Kidney tubule cell (primary cell): Measurements from ENCODE around the gene SARDH.

Experiments
- DNase-seq: peaks from one replicate; pipeline ENCODE4 v3.0.0-alpha.2; 2018; ENCODE audit warnings: low spot score

The SARDH gene

DNA sequence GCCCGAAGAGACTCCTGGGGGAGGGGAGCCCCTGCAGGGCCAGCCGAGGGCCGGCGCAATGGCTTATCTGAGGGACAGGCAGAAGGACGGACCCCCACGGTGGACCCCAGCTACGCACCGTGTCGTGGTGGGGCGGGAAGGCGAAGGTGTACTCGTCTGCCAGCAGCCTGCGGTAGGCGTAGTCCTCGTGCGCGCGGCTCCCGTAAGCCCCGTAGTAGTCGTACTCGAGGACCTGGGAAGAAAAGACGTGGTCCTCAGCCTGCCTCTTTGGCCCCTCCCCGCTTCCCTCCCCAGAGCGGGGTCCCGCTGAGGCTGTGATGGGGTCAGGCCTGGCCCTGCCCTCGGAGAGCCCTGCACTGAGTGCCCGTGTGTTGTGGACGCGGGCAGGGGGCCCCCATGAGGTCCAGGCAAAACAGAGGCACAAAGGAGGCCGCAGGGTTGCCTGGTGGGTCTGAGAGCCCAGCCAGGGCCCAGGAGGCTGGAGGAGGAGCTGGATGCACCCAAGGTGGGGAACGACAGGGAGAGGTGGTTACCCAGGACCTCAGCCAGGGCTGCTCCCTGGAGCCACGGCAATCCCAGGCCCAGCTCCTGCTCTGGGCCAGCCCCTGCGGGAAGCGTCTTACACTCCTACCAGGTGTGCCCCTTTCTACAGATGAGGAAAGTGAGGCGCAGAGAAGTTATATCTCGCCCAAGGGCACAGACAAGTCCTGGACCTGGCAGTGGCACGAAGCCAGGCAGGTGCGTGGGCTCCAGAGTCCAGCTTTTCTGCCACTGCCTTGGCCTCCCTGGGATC lies 35.2 kb downstream of the SARDH start:
- no peak for DNase-seq

DNA sequence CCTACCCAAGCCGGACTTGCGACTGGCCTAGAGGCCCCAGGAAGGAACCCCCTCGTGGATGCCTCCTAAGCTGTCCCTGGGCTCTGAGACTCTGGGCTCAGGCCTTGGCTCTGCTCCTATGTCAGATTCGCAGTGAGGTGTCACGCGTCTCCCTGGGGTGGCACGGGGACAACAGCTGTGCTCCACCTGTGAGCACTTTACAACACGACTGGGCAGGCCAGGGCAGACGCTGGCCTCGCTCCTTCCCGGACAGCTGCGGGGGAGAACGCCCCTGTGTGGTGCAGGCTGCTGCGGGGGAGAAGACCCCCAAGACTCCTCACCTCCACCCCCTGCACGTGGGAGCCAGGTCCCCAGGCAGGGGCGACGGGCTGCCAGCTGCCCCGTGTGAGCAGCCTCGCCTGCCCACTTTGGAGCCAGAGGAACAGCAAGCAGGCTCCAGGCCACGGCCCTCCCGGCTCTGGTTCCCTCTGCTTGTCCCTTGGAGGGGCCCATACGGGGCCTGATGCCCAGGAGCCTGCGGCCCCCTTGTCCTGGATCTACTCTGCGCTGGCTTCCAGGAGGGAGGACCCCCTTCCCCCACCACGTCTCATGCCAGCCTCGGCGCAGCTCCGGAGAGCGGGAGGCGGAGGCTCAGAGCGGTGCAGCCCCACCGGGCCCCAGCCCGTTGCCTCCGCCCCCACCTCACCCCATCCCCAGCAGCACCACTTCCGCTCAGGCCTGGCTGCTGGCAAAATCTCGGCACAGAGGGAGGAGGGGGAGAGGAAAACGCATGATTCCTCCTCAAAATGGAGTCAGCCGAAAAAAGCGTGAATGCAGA lies 36.0 kb downstream of the SARDH start:
- DNase-seq, result no peak

DNA sequence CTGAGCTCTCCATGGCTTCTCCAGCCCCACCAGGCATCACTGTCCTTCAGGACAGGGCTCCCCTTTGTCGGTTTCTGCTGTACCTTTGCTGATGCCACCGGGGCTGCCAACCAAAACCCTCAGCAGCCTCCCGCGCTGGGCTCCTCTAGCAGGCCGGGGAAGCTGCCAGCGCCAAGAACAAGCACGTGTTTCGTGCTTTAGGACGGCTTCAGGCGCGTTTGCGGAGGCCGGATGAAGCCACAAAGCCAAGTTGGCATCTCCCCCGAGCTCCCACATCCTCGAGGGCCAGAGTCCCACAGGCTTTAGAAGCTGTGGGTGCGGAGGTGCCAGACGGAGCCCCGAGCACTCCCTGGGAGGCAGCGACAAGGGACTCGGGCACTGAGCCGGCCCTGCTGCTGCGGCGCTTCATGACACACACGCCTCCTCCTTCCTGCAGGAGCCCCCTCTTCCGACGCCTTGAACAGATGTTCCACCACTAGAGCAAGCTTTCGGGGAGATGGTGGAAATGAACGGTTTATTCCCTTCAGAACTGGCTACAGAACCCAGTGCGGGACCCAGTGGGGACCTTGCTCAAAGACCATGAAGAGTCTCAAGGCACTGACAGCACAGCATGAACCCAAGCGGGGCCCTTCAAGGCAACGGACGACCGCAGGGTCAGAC lies 36.7 kb downstream of the SARDH start:
- DNase-seq, result no peak

DNA sequence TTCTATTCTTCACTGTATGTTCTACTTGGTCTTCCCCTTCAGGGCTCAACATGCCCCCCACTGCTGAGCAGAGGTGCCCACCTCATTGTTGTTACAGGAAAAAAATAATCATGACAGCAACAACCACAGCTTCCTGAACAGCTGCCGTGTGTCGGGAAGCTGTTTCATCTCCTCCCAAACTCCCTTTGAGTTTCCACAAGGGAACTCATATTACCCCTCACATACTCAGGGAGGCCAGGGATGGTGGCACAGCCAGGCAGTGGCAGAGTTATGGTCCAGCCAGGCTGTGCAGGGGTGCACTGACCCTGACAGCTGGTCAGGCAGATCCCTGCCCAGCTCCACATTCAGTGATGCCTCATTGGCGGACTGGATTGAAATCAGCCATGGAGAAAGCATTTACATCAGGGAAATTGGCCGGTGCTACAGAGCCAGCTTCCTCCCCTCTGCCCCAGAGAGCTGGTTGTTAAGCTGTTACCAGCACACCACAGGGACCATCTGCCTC lies 37.3 kb downstream of the SARDH start:
- no peak for DNase-seq

DNA sequence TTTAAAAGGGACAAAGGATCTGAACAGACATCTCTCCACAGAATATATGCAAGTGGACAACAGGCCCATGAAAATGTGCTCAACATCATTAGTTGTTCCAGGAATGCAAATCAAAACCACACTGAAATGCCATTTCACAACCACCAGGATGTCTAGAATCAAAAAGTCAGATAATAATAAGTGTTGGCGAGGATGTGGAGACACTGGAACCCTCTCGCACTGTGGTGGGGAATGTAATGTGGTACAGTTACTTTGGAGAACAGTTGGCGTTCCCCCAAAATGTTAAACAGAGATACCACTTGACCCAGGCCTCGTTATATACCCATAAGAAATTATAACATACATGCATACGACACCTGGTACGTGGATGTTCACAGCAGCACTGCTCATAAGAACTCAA lies 38.6 kb downstream of the SARDH start:
- DNase-seq, result no peak

DNA sequence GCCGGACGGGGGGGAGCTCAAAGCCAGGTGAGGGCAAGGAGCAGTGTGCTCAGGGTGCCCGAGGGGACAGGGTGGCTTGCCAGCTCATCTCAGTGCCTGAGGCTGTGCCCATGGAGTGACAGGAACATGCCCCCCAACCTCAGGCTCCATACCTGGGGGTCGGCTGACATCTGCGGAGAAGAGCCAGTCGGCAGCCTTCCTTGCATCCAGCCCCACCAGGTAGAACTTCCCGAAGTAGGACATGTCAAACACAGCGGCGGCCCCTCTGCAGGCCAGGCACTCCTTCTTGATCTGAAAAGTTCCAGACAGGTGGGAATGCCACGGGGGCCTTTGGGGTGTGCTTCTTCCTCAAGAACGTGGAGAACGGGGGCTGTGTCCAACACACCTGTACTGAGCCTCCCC lies 42.1 kb downstream of the SARDH start:
- no peak for DNase-seq

DNA sequence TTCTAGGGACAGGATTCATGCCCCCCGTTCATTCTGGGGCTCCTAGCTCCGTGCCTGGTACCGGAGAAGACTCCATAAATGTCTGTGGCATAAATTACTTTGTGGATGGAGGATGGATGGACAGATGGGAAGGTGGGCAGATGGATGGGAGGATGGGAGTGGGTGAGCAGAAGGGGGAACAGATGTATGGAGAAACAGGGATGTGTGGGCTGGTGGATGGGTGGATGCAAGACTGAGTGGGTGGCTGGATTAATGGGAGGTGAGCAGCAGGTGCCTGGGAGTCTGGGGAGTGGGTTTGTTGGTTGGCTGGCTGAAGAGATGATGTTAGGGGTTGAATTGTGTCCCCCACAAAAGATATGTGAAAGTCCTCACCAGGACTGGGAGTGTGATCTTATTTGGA lies 43.5 kb downstream of the SARDH start:
- DNase-seq, result no peak

DNA sequence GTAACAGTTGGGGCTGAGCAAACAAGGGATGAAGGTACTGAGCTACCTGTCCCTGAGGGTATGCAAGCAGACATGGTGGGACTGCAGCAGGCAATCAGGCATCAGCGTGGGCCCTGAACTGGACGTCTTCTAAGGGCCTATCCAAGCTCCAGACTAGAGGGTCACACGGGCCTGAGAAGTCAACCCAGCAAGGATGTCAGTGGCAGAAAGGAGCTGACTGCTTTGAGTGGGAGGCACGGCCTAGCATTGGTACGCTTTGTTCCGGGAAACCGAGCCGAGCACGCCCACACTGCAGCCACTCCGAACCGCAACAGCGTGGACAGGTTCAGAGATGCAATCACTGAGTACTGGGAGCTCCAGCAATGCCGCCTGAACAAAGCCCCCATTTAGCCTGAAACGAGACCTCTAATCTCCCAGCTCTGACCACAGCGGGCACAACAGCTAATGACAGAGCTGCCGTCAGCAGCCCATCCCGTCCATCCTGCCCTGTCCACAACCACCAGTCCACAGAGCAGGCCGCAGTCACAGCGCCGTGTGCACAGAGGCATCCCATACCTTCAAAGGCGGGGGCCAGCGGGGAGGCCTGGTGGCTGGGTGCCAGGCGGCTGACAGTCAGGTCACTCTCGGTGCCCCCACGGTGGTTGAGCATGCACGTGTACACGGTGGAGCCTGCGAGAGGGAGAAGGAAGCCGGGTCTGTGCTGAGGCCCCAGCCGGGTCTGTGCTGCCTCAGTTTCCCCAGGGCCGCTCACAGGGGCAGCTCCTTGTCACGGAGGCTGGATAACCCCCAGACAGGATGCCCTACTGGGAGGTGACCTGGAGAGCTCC lies 44.2 kb downstream of the SARDH start:
- no peak for DNase-seq

DNA sequence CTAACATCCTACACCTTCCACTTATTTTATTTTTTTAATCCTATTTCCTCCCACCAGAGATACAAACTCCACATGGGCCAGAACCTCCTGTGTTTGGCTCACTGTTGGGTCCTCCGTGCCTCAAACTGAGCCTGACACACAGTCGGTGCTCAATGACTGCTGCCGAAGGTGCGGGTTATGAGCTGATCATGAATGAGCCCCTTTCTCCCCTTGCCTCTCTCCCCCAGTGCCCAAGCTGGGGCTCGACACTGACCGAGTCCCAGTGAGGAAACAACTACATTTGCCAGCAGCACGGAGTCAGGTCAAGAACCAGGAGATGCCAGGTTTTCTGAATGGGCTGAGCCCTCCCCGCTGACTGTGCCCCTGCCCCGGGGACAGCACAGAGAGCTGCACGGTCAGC lies 45.0 kb downstream of the SARDH start:
- no peak for DNase-seq

DNA sequence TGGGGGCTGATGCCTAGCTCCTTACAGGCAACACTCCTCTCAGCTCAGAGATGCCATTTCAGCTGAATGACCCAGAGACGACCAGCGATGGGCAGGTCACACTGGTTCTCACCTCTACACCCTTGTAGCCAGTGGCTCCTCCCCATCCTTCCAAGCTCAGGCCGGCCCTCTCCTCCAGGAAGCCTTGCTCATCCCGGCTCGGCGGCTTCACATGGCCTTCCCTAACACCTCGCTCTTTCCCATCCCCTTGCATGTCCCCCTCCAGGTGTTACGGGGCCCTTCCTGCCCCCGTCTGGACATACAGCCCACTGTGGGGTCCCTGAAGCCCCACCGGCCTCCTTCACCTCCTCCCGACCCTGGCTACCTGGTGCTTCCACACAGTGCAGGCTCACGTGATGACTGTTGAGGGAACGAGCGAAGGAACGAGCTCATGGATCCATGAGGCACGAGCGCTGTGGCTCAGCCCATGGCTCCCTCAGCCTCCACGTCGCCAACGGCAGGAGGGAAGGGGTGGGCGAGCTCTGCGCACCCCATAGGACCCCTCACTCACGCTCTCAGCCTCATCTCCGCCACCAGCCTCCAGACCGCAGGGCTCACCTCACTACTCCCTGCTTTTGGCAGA lies 45.7 kb downstream of the SARDH start:
- DNase-seq, result no peak

DNA sequence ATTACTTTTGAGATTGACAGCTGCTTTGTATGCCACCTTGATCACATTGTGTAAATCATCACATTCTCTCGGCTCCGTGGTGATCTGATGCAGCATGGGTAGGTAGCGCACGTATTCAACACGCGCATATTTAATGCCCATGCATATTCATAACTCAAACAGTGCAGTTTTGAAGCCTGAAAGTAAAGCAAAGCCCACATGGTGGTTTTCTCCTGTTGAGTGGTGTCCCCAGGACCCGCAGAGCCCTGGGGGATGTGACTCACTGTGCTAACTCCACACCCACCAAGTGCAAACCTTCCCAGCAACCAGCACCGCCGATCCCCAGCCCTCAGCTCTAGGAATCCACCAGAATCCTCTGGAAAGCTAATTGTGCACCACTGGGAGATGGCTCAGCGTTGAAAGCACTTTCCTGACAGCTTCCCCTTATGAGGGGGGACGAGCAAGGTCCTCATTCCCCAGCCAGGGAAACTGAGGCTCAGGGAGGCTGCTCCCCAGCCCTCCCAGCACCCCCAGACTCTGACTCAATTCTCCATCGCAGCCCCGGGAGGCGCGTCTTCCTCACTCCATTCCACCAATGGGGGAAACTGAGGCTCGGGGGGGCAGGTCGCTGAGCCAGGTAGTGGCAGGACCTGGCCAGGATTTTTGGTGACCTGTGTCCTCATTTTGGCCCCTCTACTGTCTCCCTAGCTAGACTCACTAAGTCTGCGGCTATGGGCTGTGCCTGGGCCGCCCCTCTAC lies 46.4 kb downstream of the SARDH start:
- DNase-seq, result peak; percentile 2

DNA sequence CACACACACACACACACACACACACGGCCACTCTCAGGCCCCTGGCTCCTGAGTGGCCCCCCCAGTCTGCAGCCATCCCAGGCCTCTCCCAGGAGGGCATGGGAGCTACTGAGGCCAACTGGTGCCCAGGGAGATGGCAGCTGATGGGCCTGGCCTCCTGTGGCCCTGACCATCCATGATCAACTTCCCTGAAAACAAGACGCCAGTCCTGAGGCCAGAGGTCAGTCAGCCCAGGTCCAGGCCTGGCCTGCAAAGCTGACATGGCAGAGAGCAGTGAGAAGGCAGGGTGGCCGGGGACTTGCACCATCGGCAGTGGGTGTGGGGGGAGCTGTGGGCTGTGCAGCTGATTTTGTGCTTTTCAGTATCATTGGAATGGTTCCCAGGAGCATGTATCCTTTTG lies 47.0 kb downstream of the SARDH start:
- no peak for DNase-seq

DNA sequence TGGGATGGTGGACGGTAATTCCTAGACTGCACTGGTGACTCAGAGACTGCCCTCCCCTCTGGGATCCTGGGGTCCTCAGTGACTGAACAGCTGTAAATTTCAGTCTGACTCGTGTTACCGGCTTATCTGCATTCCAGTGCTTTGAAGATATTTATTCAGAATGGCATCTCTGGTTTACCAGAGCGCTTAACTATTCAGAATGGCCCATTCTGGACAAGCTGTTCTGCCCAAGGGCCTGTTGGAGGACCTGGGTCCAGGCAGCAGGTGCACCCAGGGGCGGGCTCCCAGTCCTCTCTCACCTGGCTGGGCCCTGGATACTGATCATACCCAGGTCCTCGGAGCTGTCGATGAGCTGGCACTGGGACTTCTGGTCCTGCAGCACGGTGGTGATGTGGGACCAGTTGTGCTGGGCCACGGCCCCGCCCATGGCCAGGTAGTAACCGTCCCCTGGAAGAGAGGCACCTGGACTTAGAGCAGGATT lies 48.0 kb downstream of the SARDH start:
- DNase-seq, result peak; percentile 46

DNA sequence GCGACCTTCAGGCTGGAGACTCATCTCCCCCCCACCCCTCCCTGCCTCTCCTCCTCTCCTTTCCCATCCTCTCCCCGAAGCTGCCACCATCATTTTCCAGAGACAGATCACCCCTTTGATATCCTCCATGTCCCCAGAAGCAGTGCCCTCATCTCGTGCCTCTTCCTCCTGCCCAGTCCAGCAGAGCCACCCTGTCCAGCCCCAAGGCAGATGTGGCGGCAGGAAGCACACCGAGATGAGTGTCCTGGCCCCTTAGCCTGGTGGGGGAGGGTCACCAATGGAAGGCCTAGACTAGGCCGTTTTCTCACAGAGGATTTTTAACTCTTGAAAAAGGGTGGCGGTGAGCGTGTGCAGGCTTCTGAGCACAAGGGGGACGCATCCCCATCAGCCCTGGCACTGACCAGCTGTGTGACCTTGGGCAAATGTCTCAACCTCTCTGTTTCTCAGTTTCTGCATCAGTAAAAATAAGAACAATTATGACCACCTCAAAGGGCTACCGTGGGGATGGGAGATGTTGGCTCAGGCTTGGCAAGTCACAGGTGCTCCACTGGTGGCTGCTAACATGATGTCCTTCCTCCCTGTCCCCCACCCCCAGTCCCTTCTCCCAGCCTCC lies 48.9 kb downstream of the SARDH start:
- no peak for DNase-seq

DNA sequence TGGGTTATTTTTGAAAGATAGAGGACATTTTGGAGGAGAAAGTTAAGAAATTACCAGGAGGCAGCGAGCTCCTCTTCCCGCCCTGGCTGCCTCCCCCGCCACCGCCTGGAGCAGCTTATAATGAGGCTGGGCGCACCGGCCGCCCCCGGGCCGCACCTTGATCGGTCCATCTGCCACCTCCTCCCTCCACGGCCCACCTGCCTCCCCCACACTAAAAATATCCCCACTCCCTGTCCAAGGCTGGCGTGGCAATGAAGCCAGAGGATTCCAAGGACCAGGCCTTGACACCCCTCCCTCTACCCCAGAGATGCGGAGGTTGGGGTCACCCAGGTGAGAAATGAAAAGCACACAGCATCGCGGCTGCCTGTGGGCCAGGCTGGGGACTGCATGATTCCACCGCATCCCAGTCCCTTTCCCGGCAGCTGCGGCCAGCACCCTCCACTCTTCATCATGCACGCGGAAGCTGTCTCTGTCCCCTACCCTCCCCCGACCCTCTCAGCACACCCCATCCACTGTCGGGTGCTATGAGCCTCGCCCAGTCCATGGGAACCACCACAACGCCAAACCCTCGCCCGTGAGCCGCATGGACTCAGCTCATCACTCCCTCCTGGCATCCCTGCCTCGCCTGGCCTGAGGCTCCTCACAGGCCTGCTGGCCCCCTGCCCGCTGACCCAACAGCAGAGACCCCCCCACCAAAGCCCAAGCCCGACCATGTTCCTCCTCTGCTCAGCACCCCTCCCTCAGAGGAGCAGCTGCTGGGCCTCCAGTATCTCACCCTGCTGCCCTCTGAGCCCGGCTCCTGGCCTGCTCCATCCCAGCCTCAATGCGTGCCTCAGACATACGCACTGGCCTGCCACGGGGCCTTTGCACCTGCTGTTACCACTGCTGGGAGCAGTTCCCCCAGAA lies 50.0 kb downstream of the SARDH start:
- no peak for DNase-seq

DNA sequence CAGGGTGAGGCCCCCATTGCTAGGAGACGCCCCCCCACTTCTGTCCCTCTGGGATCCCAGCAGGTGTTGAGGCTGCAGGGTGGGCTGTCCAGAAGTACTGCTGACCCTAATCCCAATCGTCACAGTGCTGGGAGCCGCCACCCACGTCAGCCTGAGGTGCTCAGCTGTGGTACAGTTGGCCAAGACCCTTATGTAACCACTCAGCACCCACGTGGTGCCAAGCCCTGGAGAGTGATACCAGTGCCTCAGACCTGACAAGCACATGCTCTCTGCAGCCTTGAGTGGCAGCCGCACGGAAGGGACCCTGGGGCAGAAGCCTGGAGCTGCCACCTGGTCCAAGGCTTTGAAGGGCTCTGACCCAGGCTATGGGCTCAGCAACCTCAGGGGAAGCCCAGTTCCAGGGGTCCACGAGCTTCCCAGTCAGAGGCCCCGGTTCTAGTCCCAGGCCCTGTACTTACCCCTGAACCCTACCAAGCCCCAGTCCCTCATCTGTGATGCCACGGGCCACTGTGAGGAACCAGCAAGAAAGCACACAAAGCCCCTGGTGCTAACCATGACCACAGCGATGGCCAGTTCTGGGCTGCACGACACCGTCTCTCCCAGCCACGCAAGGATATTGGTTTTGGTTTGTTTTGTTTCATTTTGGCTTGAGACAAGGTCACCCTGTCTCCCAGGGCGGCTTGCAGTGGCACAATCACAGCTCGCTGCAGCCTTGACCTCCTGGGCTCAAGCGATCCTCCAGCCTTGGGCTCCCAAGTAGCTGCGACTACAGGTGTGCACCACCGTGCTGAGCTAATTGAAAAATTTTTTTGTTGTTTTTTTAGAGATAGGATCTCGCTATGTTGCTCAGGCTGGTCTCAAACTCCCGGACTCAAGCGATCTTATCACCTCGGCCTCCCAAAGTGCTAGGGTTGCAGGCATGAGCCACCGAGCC lies 51.2 kb downstream of the SARDH start:
- no peak for DNase-seq

DNA sequence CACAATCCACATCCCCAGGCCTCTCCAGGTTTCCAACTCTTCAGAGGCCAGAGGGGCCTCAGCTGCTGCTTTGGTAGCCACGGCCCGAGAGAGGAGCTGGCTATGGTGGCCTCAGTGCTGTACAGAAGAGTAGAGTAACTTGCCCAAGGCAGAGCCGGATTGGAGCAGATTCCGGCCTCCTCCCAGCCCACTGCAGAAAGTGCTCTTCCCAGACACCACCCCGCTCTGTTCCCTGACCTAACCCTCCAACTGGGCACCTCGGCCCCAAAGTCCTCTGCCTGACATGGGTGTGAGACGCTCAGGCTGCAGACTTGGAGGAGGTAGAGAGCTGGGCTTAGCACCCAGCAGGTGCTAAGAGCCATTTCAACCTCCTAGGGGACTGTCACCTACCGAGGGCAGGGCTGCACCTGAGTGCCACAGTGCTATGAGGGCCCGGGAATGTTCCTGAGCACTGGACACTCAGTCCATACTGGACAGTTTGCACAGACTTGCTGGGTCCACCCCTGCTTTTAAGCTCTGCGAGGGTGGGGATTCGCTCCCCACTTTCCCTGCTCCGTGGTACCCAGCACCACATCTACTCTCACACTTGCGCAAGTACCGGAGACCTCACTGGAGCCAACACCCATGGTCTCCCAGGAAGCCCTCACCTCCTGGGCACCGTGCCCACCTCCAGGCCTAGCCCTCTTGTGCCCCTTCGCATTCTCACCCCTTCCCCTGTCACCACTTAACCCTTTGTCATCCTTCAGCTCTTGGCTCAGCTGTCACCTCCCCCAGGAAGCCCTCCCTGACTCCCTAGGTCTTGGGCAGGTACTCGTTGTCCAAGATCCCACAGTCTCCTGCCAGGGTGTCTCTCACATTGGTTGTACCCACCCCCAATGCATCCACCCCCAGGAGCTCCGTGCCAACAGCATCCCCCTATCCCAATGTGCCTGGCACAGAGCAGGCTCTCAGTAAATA lies 52.2 kb downstream of the SARDH start:
- DNase-seq, result no peak
